Measurements from ENCODE around the gene AK6.

Gene AK6

GRCh38 chr5:69368458-69369339 is 621 bp downstream of the AK6 start:
- Histone ChIP-seq H3K27me3 (ENCODE audit: control insufficient read depth, insufficient read depth, low read length) (no peaks in the 10 kb centered on the region), H3K9me3 (replicated peaks; ENCODE audit: low read length) (no peaks in the 10 kb centered on the region), H3K4me2 (ENCODE audit: low read length) (peak overlapping the region; percentile 83), H3K4me1 (ENCODE audit: control insufficient read depth, insufficient read depth, low read length) (peaks cover 18% of the 10 kb centered on the region), H3K4me3 (ENCODE audit: low read length) (peak overlapping the region; percentile 79), H3K9ac (ENCODE audit: low read depth, low read length) (peak overlapping the region; percentile 93), H3K36me3 (ENCODE audit: insufficient read depth, low read length) (peaks cover 26% of the 10 kb centered on the region)

- Histone ChIP-seq H3K4me2 (ENCODE audit: low read length) (peak overlapping the region; percentile 83), H3K4me1 (ENCODE audit: control insufficient read depth, insufficient read depth, low read length) (peaks cover 18% of the 10 kb centered on the region), H3K9me3 (replicated peaks; ENCODE audit: low read length) (no peaks in the 10 kb centered on the region), H3K36me3 (ENCODE audit: insufficient read depth, low read length) (peaks cover 25% of the 10 kb centered on the region), H3K9ac (ENCODE audit: low read depth, low read length) (peak overlapping the region; percentile 93), H3K4me3 (ENCODE audit: low read length) (peak overlapping the region; percentile 79), H3K27me3 (ENCODE audit: control insufficient read depth, insufficient read depth, low read length) (no peaks in the 10 kb centered on the region)
Measured at GRCh38 chr5:69367697-69368279, 1.5 kb downstream of the AK6 start.

- Histone ChIP-seq H3K9ac (ENCODE audit: low read depth, low read length) (no peak overlapping the region), H3K9me3 (replicated peaks; ENCODE audit: low read length) (no peaks in the 10 kb centered on the region), H3K36me3 (ENCODE audit: insufficient read depth, low read length) (peaks cover 25% of the 10 kb centered on the region), H3K27me3 (ENCODE audit: control insufficient read depth, insufficient read depth, low read length) (no peaks in the 10 kb centered on the region), H3K4me3 (ENCODE audit: low read length) (no peak overlapping the region), H3K4me1 (ENCODE audit: control insufficient read depth, insufficient read depth, low read length) (peaks cover 5% of the 10 kb centered on the region), H3K4me2 (ENCODE audit: low read length) (no peak overlapping the region)
Measured at GRCh38 chr5:69364850-69365249, 4.5 kb downstream of the AK6 start.

- Histone ChIP-seq H3K4me2 (ENCODE audit: low read length) (no peak overlapping the region), H3K4me1 (ENCODE audit: control insufficient read depth, insufficient read depth, low read length) (peaks cover 5% of the 10 kb centered on the region), H3K4me3 (ENCODE audit: low read length) (no peak overlapping the region), H3K27me3 (ENCODE audit: control insufficient read depth, insufficient read depth, low read length) (no peaks in the 10 kb centered on the region), H3K9me3 (replicated peaks; ENCODE audit: low read length) (no peaks in the 10 kb centered on the region), H3K36me3 (ENCODE audit: insufficient read depth, low read length) (peaks cover 28% of the 10 kb centered on the region), H3K9ac (ENCODE audit: low read depth, low read length) (no peak overlapping the region)
Measured at GRCh38 chr5:69364414-69364813, 4.9 kb downstream of the AK6 start.

- Histone ChIP-seq H3K36me3 (ENCODE audit: insufficient read depth, low read length) (peaks cover 19% of the 10 kb centered on the region), H3K27me3 (ENCODE audit: control insufficient read depth, insufficient read depth, low read length) (no peaks in the 10 kb centered on the region), H3K4me1 (ENCODE audit: control insufficient read depth, insufficient read depth, low read length) (no peaks in the 10 kb centered on the region), H3K4me2 (ENCODE audit: low read length) (no peak overlapping the region), H3K4me3 (ENCODE audit: low read length) (no peak overlapping the region), H3K9ac (ENCODE audit: low read depth, low read length) (no peak overlapping the region), H3K9me3 (replicated peaks; ENCODE audit: low read length) (no peaks in the 10 kb centered on the region)
Measured at GRCh38 chr5:69360442-69360841, 8.9 kb downstream of the AK6 start.

GRCh38 chr5:69359699-69360098 is 9.6 kb downstream of the AK6 start:
- Histone ChIP-seq H3K4me2 (ENCODE audit: low read length) (no peak overlapping the region), H3K36me3 (ENCODE audit: insufficient read depth, low read length) (peaks cover 17% of the 10 kb centered on the region), H3K9me3 (replicated peaks; ENCODE audit: low read length) (no peaks in the 10 kb centered on the region), H3K4me3 (ENCODE audit: low read length) (no peak overlapping the region), H3K27me3 (ENCODE audit: control insufficient read depth, insufficient read depth, low read length) (no peaks in the 10 kb centered on the region), H3K4me1 (ENCODE audit: control insufficient read depth, insufficient read depth, low read length) (no peaks in the 10 kb centered on the region), H3K9ac (ENCODE audit: low read depth, low read length) (no peak overlapping the region)

- H3K36me3 ChIP-seq (ENCODE audit: insufficient read depth, low read length) = peaks cover 39% of the 10 kb centered on the region
- H3K9me3 ChIP-seq (replicated peaks; ENCODE audit: low read length) = no peaks in the 10 kb centered on the region
- H3K9ac ChIP-seq (ENCODE audit: low read depth, low read length) = no peak overlapping the region
- H3K4me3 ChIP-seq (ENCODE audit: low read length) = no peak overlapping the region
- no peak overlapping the region for H3K4me2 ChIP-seq (ENCODE audit: low read length)
- H3K4me1 ChIP-seq (ENCODE audit: control insufficient read depth, insufficient read depth, low read length) = no peaks in the 10 kb centered on the region
- no peaks in the 10 kb centered on the region for H3K27me3 ChIP-seq (ENCODE audit: control insufficient read depth, insufficient read depth, low read length)
Measured at GRCh38 chr5:69350664-69351063, 18.7 kb downstream of the AK6 start.

GRCh38 chr5:69343083-69343482 is 26.2 kb downstream of the AK6 start:
- no peak overlapping the region for H3K9ac ChIP-seq (ENCODE audit: low read depth, low read length)

GRCh38 chr5:69341520-69342161 is 27.7 kb downstream of the AK6 start:
- no peak overlapping the region for H3K4me2 ChIP-seq (ENCODE audit: low read length)
- H3K9me3 ChIP-seq (replicated peaks; ENCODE audit: low read length) = no peaks in the 10 kb centered on the region
- no peak overlapping the region for H3K9ac ChIP-seq (ENCODE audit: low read depth, low read length)
- no peaks in the 10 kb centered on the region for H3K4me1 ChIP-seq (ENCODE audit: control insufficient read depth, insufficient read depth, low read length)
- H3K36me3 ChIP-seq (ENCODE audit: insufficient read depth, low read length) = no peaks in the 10 kb centered on the region
- H3K4me3 ChIP-seq (ENCODE audit: low read length) = no peak overlapping the region
- H3K27me3 ChIP-seq (ENCODE audit: control insufficient read depth, insufficient read depth, low read length) = no peaks in the 10 kb centered on the region

More at GRCh38 chr5:69343083-69343482, 26.2 kb downstream of the AK6 start:
- H3K4me3 ChIP-seq (ENCODE audit: low read length) = no peak overlapping the region
- H3K4me2 ChIP-seq (ENCODE audit: low read length) = no peak overlapping the region
- no peaks in the 10 kb centered on the region for H3K9me3 ChIP-seq (replicated peaks; ENCODE audit: low read length)
- H3K4me1 ChIP-seq (ENCODE audit: control insufficient read depth, insufficient read depth, low read length) = no peaks in the 10 kb centered on the region
- H3K36me3 ChIP-seq (ENCODE audit: insufficient read depth, low read length) = no peaks in the 10 kb centered on the region
- no peaks in the 10 kb centered on the region for H3K27me3 ChIP-seq (ENCODE audit: control insufficient read depth, insufficient read depth, low read length)

GRCh38 chr5:69335341-69335935 is 33.9 kb downstream of the AK6 start:
- Histone ChIP-seq H3K27me3 (ENCODE audit: control insufficient read depth, insufficient read depth, low read length) (no peaks in the 10 kb centered on the region), H3K9ac (ENCODE audit: low read depth, low read length) (no peak overlapping the region), H3K4me1 (ENCODE audit: control insufficient read depth, insufficient read depth, low read length) (peaks cover 5% of the 10 kb centered on the region), H3K9me3 (replicated peaks; ENCODE audit: low read length) (no peaks in the 10 kb centered on the region), H3K4me2 (ENCODE audit: low read length) (no peak overlapping the region), H3K4me3 (ENCODE audit: low read length) (no peak overlapping the region), H3K36me3 (ENCODE audit: insufficient read depth, low read length) (no peaks in the 10 kb centered on the region)

- peaks cover 5% of the 10 kb centered on the region for H3K4me1 ChIP-seq (ENCODE audit: control insufficient read depth, insufficient read depth, low read length)
- H3K4me3 ChIP-seq (ENCODE audit: low read length) = peak overlapping the region; percentile 49
Measured at GRCh38 chr5:69334793-69335268, 34.5 kb downstream of the AK6 start.

More at GRCh38 chr5:69334793-69335268, 34.5 kb downstream of the AK6 start:
- Histone ChIP-seq H3K36me3 (ENCODE audit: insufficient read depth, low read length) (no peaks in the 10 kb centered on the region), H3K4me2 (ENCODE audit: low read length) (peak overlapping the region; percentile 77), H3K9ac (ENCODE audit: low read depth, low read length) (peak overlapping the region; percentile 18), H3K9me3 (replicated peaks; ENCODE audit: low read length) (no peaks in the 10 kb centered on the region), H3K27me3 (ENCODE audit: control insufficient read depth, insufficient read depth, low read length) (no peaks in the 10 kb centered on the region)
